ENCODE data around the gene ARNT2. TPM values are rescaled to one million over a fixed set of nuclear protein-coding genes. Genes with fewer than 3 reads are reported as not detected.

Gene ARNT2
- total and polyA plus RNA-seq, 8 donors = 0.58 to 27.4 (median 1.6) TPM

- Histone ChIP-seq H3K36me3 (peaks cover 0 to 33% (median 5%) of the 10 kb centered on the region in 4 donors), H3K27me3 (no peaks in the 10 kb centered on the region), H3K9me3 (no peaks in the 10 kb centered on the region), H3K27ac (no peak overlapping the region), H3K4me1 (no peaks in the 10 kb centered on the region), H3K4me3 (no peak overlapping the region)
- intact Hi-C loops (cut with DNase I; ENCODE audit: low total_unique reads) = no loop called here
- no peak for TF ChIP-seq EP300 (IDR thresholded peaks at IDR 0.05)
- no peak for TF ChIP-seq POLR2A (IDR thresholded peaks at IDR 0.05)
- no peak for TF ChIP-seq CTCF (IDR thresholded peaks at IDR 0.05)
- no peak for TF ChIP-seq POLR2AphosphoS5 (IDR thresholded peaks at IDR 0.05)
- 19 to 46% (median 30%) methylated on average over 1 of the region's 1 CpG for WGBS, 5 donors
- peak; percentile 25 to 56 for DNase-seq
Observed at GRCh38 chr15:80595396-80595795, 191.2 kb downstream of the ARNT2 start.

DNA sequence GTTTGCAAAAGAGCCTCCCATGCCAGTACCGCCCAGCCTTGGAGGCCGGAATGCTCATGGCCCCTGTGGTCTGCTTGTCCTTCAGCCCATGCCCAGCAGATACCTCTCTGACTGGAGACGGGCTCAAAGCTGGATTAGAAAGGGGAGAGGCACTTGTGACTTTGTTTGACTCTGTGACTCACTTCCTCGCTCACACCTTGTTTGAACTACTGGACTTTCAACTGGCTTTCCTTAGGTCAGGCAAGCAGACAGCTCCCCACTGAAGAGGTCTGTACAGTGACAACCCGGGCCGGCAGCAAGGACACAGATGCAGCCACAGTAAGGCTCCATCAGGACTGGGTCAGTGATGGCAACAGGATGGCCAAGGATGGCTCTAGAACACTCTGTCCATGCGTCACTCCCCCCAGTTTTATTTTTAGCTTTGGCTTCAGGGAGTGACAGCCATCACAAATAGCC, 192.4 kb downstream of the ARNT2 start:
- peak; percentile 49 to 80 for DNase-seq
- Histone ChIP-seq H3K9me3 (no peaks in the 10 kb centered on the region), H3K4me3 (no peak overlapping the region), H3K27ac (peak overlapping the region in 4 of 5 donors; percentile 26 to 82 (median 74)), H3K36me3 (peaks cover 0 to 28% (median 3%) of the 10 kb centered on the region in 4 donors), H3K27me3 (no peaks in the 10 kb centered on the region), H3K4me1 (no peaks in the 10 kb centered on the region)
- TF ChIP-seq POLR2A (IDR thresholded peaks at IDR 0.05) = no peak
- no peak for TF ChIP-seq EP300 (IDR thresholded peaks at IDR 0.05)
- peak in 2 of 3 donors; percentile 61 to 65 for TF ChIP-seq POLR2AphosphoS5 (IDR thresholded peaks at IDR 0.05)
- TF ChIP-seq CTCF (IDR thresholded peaks at IDR 0.05) = no peak
- 57 to 73% (median 61%) methylated on average over 7 of the region's 7 CpGs for WGBS, 5 donors
- intact Hi-C loops (cut with DNase I; ENCODE audit: low total_unique reads) = no loop called here

- DNase-seq = peak; percentile 11 to 37
- WGBS, 5 donors = 82 to 91% (median 88%) methylated on average over 10 of the region's 10 CpGs
- Histone ChIP-seq H3K4me3 (no peak overlapping the region), H3K27ac (peak overlapping the region in 4 of 5 donors; percentile 15 to 82 (median 74)), H3K9me3 (no peaks in the 10 kb centered on the region), H3K4me1 (no peaks in the 10 kb centered on the region), H3K36me3 (peaks cover 0 to 22% (median under 1%) of the 10 kb centered on the region in 4 donors), H3K27me3 (no peaks in the 10 kb centered on the region)
- TF ChIP-seq POLR2AphosphoS5 (IDR thresholded peaks at IDR 0.05) (no peak), CTCF (IDR thresholded peaks at IDR 0.05) (no peak), POLR2A (IDR thresholded peaks at IDR 0.05) (no peak), EP300 (IDR thresholded peaks at IDR 0.05) (no peak)
- intact Hi-C loops (cut with DNase I; ENCODE audit: low total_unique reads) = no loop called here
Observed at GRCh38 chr15:80597076-80597475, 192.9 kb downstream of the ARNT2 start.

GRCh38 chr15:80599359-80599758, 195.2 kb downstream of the ARNT2 start:
- Histone ChIP-seq H3K27ac (peak overlapping the region in 2 of 5 donors; percentile 7 to 43), H3K36me3 (peaks cover 0 to 5% (median 0%) of the 10 kb centered on the region in 4 donors), H3K4me1 (no peaks in the 10 kb centered on the region), H3K4me3 (no peak overlapping the region), H3K27me3 (no peaks in the 10 kb centered on the region), H3K9me3 (no peaks in the 10 kb centered on the region)
- intact Hi-C loops (cut with DNase I; ENCODE audit: low total_unique reads) = no loop called here
- DNase-seq = no peak
- WGBS, 5 donors = 5 to 27% (median 9%) methylated on average over 1 of the region's 1 CpG
- no peak for TF ChIP-seq POLR2A (IDR thresholded peaks at IDR 0.05)
- no peak for TF ChIP-seq EP300 (IDR thresholded peaks at IDR 0.05)
- no peak for TF ChIP-seq CTCF (IDR thresholded peaks at IDR 0.05)
- TF ChIP-seq POLR2AphosphoS5 (IDR thresholded peaks at IDR 0.05) = peak in 2 of 3 donors; percentile 10 to 36
